HepG2 (cell line): ENCODE data around the gene SNAP47. TPM values are rescaled to one million over a fixed set of nuclear protein-coding genes. Genes with fewer than 3 reads are reported as not detected.

Source experiments
- FOXM1 ChIP-seq: sonication (generic); formaldehyde crosslinking; IDR thresholded peaks from 2 replicates; pipeline ENCODE4 v1.5.0; 2020; ENCODE audit warnings: missing genetic modification reagents
- IKZF4 ChIP-seq: sonication (generic); formaldehyde crosslinking; IDR thresholded peaks from 2 replicates; pipeline ENCODE4 v1.5.1; 2020; ENCODE audit warnings: borderline replicate concordance, mild to moderate bottlenecking, low read depth, missing genetic modification reagents; ENCODE audit errors: not compliant biosample characterization
- NFYB ChIP-seq: sonication (generic); formaldehyde crosslinking; IDR thresholded peaks from 2 replicates; pipeline ENCODE4 v1.4.0; 2020; ENCODE audit warnings: missing genetic modification reagents
- REST ChIP-seq, 2 experiments: IDR thresholded peaks; 2 replicates each; pipeline ENCODE4 v1.6.1; 2011 to 2012; ENCODE audit warnings: low read length in 2 of 2, borderline replicate concordance in 1 of 2, low read depth in 1 of 2, mild to moderate bottlenecking in 1 of 2, moderate library complexity in 1 of 2
- RFX3 ChIP-seq: IDR thresholded peaks from 2 replicates; pipeline ENCODE4 v1.6.1; 2016; ENCODE audit warnings: missing biosample characterization, missing genetic modification reagents
- ZBTB8A ChIP-seq: sonication (generic); formaldehyde crosslinking; IDR thresholded peaks from 2 replicates; pipeline ENCODE4 v1.4.0; 2020; ENCODE audit warnings: mild to moderate bottlenecking, low read depth, missing genetic modification reagents, borderline replicate concordance
- ZNF292 ChIP-seq: sonication (generic); formaldehyde crosslinking; IDR thresholded peaks from 2 replicates; pipeline ENCODE4 v1.8.1; 2022; ENCODE audit warnings: mild to moderate bottlenecking, low read depth, missing genetic modification reagents, borderline replicate concordance
- ZNF329 ChIP-seq: sonication (generic); formaldehyde crosslinking; IDR thresholded peaks from 2 replicates; pipeline ENCODE4 v1.9.0; 2021; ENCODE audit warnings: low read depth, mild to moderate bottlenecking, missing genetic modification reagents
- ZNF335 ChIP-seq: sonication (generic); formaldehyde crosslinking; IDR thresholded peaks from 2 replicates; pipeline ENCODE4 v1.4.0; 2020; ENCODE audit warnings: missing genetic modification reagents
- ZNF513 ChIP-seq: sonication (generic); formaldehyde crosslinking; conservative IDR thresholded peaks from 2 replicates; pipeline ENCODE4 v1.5.0; 2020; ENCODE audit warnings: missing genetic modification reagents
- ZNF572 ChIP-seq: sonication (generic); formaldehyde crosslinking; IDR thresholded peaks from 2 replicates; pipeline ENCODE4 v1.5.1; 2020; ENCODE audit warnings: mild to moderate bottlenecking, missing genetic modification reagents
- polyA plus RNA-seq, 8 experiments: library from polyadenylated mRNA; depleted of rRNA in 3 of 8; stranded (reverse) in 7 of 8; unstranded in 1 of 8; fragments of >200 nt; fragmentation: Illumina TruSeq in 4 of 8; extraction: Trizol in 4 of 8; gene quantifications; 2 replicates each; pipeline versions ENCODE4 v1.2.1 to v1.2.3, GENCODE V29; 2011 to 2016; ENCODE audit warnings: low read depth in 4 of 8, missing spikeins in 1 of 8, mixed read lengths in 1 of 8; ENCODE audit not compliant: insufficient read depth in 1 of 8
- total RNA-seq, 5 experiments: library from RNA; depleted of rRNA; stranded (reverse); fragments of >200 nt; fragmentation: Illumina TruSeq; extraction: Trizol; gene quantifications; 2 replicates each; pipeline ENCODE4 v1.2.3, GENCODE V29; 2016; ENCODE audit warnings: low read depth in 1 of 5
- TF ChIP-seq, protein P1 (sequence below): sonication (generic); formaldehyde crosslinking; IDR thresholded peaks from 2 replicates; pipeline ENCODE4 v1.8.1; 2023; ENCODE audit warnings: mild to moderate bottlenecking, inconsistent platforms, moderate library complexity, missing genetic modification reagents, borderline replicate concordance
- TF ChIP-seq, protein P2 (sequence below): sonication (generic); formaldehyde crosslinking; IDR thresholded peaks from 2 replicates; pipeline ENCODE4 v1.8.1; 2023; ENCODE audit warnings: missing genetic modification reagents, mild to moderate bottlenecking, borderline replicate concordance
- TF ChIP-seq, protein P3 (sequence below): sonication (generic); formaldehyde crosslinking; IDR thresholded peaks from 2 replicates; pipeline ENCODE4 v1.8.0; 2022; ENCODE audit warnings: missing genetic modification reagents, low read depth, mild to moderate bottlenecking, borderline replicate concordance
- TF ChIP-seq, protein P4 (sequence below): sonication (generic); formaldehyde crosslinking; IDR thresholded peaks from 2 replicates; pipeline ENCODE4 v1.8.0; 2022; ENCODE audit warnings: low read depth, missing genetic modification reagents
- TF ChIP-seq, protein P5 (sequence below): sonication (generic); formaldehyde crosslinking; IDR thresholded peaks from 2 replicates; pipeline ENCODE4 v1.4.0; 2020; ENCODE audit warnings: missing genetic modification reagents

Gene SNAP47
- total and polyA plus RNA-seq, 2 of the 13 experiments (the other 11 are each of a cell fraction or from before 2014, with no cell fraction given) = 13.6 to 25.1 TPM

GRCh38 chr1:227728059-227728891, 7.0 kb upstream of the SNAP47 start (continued):
- TF ChIP-seq, protein P1, sequence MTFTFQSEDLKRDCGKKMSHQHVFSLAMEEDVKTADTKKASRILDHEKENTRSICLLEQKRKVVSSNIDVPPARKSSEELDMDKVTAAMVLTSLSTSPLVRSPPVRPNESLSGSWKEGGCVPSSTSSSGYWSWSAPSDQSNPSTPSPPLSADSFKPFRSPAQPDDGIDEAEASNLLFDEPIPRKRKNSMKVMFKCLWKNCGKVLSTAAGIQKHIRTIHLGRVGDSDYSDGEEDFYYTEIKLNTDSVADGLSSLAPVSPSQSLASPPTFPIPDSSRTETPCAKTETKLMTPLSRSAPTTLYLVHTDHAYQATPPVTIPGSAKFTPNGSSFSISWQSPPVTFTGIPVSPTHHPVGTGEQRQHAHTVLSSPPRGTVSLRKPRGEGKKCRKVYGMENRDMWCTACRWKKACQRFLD = no peak
- TF ChIP-seq RFX3 (CRISPR knock-in tag) (no peak), ZBTB8A (CRISPR knock-in tag) (no peak), NFYB (no peak), REST (IDR thresholded peaks at IDR 0.05; ENCODE audit: borderline replicate concordance in 1 of 2, low read depth in 1 of 2, low read length in 2 of 2) (no peak), ZNF329 (no peak), ZNF335 (CRISPR knock-in tag) (no peak), ZNF513 (CRISPR knock-in tag) (no peak), FOXM1 (no peak), ZNF292 (CRISPR knock-in tag) (peak; percentile 45; the same call in 1 of the 2 replicates), IKZF4 (CRISPR knock-in tag) (peak; percentile 14), ZNF572 (CRISPR knock-in tag) (no peak)
- TF ChIP-seq, protein P2, sequence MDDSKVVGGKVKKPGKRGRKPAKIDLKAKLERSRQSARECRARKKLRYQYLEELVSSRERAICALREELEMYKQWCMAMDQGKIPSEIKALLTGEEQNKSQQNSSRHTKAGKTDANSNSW (CRISPR knock-in tag) = no peak
- TF ChIP-seq, protein P3, sequence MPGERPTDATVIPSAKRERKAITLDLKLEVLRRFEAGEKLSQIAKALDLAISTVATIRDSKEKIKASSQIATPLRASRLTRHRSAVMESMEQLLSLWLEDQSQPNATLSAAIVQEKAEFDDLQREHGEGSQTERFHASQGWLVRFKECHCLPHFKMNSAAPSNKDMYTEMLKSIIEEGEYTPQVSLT (CRISPR knock-in tag) = no peak
- TF ChIP-seq, protein P4, sequence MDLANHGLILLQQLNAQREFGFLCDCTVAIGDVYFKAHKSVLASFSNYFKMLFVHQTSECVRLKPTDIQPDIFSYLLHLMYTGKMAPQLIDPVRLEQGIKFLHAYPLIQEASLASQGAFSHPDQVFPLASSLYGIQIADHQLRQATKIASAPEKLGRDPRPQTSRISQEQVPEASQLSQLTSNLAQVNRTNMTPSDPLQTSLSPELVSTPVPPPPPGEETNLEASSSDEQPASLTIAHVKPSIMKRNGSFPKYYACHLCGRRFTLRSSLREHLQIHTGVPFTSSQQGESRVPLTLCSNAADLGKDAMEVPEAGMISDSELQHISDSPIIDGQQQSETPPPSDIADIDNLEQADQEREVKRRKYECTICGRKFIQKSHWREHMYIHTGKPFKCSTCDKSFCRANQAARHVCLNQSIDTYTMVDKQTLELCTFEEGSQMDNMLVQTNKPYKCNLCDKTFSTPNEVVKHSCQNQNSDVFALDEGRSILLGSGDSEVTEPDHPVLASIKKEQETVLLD (CRISPR knock-in tag) = no peak; the same call in 1 of the 2 replicates
- TF ChIP-seq, protein P5, sequence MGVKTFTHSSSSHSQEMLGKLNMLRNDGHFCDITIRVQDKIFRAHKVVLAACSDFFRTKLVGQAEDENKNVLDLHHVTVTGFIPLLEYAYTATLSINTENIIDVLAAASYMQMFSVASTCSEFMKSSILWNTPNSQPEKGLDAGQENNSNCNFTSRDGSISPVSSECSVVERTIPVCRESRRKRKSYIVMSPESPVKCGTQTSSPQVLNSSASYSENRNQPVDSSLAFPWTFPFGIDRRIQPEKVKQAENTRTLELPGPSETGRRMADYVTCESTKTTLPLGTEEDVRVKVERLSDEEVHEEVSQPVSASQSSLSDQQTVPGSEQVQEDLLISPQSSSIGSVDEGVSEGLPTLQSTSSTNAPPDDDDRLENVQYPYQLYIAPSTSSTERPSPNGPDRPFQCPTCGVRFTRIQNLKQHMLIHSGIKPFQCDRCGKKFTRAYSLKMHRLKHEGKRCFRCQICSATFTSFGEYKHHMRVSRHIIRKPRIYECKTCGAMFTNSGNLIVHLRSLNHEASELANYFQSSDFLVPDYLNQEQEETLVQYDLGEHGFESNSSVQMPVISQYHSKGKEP = no peak
